ENCODE measurements around the gene SLC16A12.
A peak's percentile ranks its signal among the peaks of the same experiment; 100 is the strongest.
"Not testable (repeated sequence)": the region's sequence is repeated elsewhere in the genome, so short reads cannot be mapped to it uniquely, and the experiment has no call there.

Gene SLC16A12

GRCh38 chr10:89458291-89458690 is 77.1 kb downstream of the SLC16A12 start:
- Histone ChIP-seq H3K36me3 (replicated peaks) (no peaks in the 10 kb centered on the region), H3K27me3 (replicated peaks) (no peaks in the 10 kb centered on the region), H3K4me3 (ENCODE audit: low read depth, low read length) (no peak overlapping the region), H3K27ac (no peak overlapping the region)
- peak; percentile 34 for DNase-seq
- in situ Hi-C loops (cut with HindIII; ENCODE audit: low pct_ligation_motif_present, low sequenced_read_pairs), result no loop called here
- no peak for TF ChIP-seq CTCF (IDR thresholded peaks at IDR 0.05; ENCODE audit: low read depth, low read length, missing control alignments)

- in situ Hi-C loops (cut with HindIII; ENCODE audit: low pct_ligation_motif_present, low sequenced_read_pairs), result no loop called here
- no peaks in the 10 kb centered on the region for H3K36me3 ChIP-seq (replicated peaks)
- no peak overlapping the region for H3K27ac ChIP-seq
- no peaks in the 10 kb centered on the region for H3K27me3 ChIP-seq (replicated peaks)
- peak; percentile 15 for TF ChIP-seq CTCF (IDR thresholded peaks at IDR 0.05; ENCODE audit: low read depth, low read length, missing control alignments)
- no peak for DNase-seq
- no peak overlapping the region for H3K4me3 ChIP-seq (ENCODE audit: low read depth, low read length)
Observed at GRCh38 chr10:89454561-89455347, 80.6 kb downstream of the SLC16A12 start.

- Histone ChIP-seq H3K27me3 (replicated peaks) (no peaks in the 10 kb centered on the region), H3K4me3 (ENCODE audit: low read depth, low read length) (no peak overlapping the region), H3K36me3 (replicated peaks) (no peaks in the 10 kb centered on the region), H3K27ac (no peak overlapping the region)
- DNase-seq, result no peak
- in situ Hi-C loops (cut with HindIII; ENCODE audit: low pct_ligation_motif_present, low sequenced_read_pairs), result no loop called here
- no peak for TF ChIP-seq CTCF (IDR thresholded peaks at IDR 0.05; ENCODE audit: low read depth, low read length, missing control alignments)
Observed at GRCh38 chr10:89452193-89452592, 83.2 kb downstream of the SLC16A12 start.

GRCh38 chr10:89450901-89451300 is 84.5 kb downstream of the SLC16A12 start:
- no peak overlapping the region for H3K4me3 ChIP-seq (ENCODE audit: low read depth, low read length)
- DNase-seq, result no peak
- H3K27ac ChIP-seq, result no peak overlapping the region
- no peak for TF ChIP-seq CTCF (IDR thresholded peaks at IDR 0.05; ENCODE audit: low read depth, low read length, missing control alignments)
- in situ Hi-C loops (cut with HindIII; ENCODE audit: low pct_ligation_motif_present, low sequenced_read_pairs), result no loop called here
- no peaks in the 10 kb centered on the region for H3K36me3 ChIP-seq (replicated peaks)
- H3K27me3 ChIP-seq (replicated peaks), result no peaks in the 10 kb centered on the region

- in situ Hi-C loops (cut with HindIII; ENCODE audit: low pct_ligation_motif_present, low sequenced_read_pairs); H3K27me3 ChIP-seq (replicated peaks); H3K27ac ChIP-seq; H3K4me3 ChIP-seq (ENCODE audit: low read depth, low read length); DNase-seq; H3K36me3 ChIP-seq (replicated peaks): not testable (repeated sequence)
Observed at GRCh38 chr10:89444819-89445218, 90.6 kb downstream of the SLC16A12 start.

- no peak overlapping the region for H3K27ac ChIP-seq
- no peaks in the 10 kb centered on the region for H3K27me3 ChIP-seq (replicated peaks)
- no peak for TF ChIP-seq CTCF (IDR thresholded peaks at IDR 0.05; ENCODE audit: low read depth, low read length, missing control alignments)
- no peaks in the 10 kb centered on the region for H3K36me3 ChIP-seq (replicated peaks)
- no peak overlapping the region for H3K4me3 ChIP-seq (ENCODE audit: low read depth, low read length)
- in situ Hi-C loops (cut with HindIII; ENCODE audit: low pct_ligation_motif_present, low sequenced_read_pairs), result no loop called here
- no peak for DNase-seq
Observed at GRCh38 chr10:89442289-89442688, 93.1 kb downstream of the SLC16A12 start.

Data from brain microvascular endothelial cell (primary cell).